Prostate gland (tissue), 2 donors: Measurements from ENCODE around the gene MAPKBP1. TPM values are rescaled to one million over a fixed set of nuclear protein-coding genes. Genes with fewer than 3 reads are reported as not detected.

Experiments used
- DNase-seq: peaks from one replicate; pipeline ENCODE4 v3.0.0-alpha.2; 2019; ENCODE audit warnings: low spot score
- H3K27ac ChIP-seq, 2 donors: fragments of 200-600 bp; sonication (generic); 2 replicates each; pipeline ENCODE4 v1.5.1; 2017 to 2019
- H3K27me3 ChIP-seq: fragments of 200-600 bp; sonication (generic); replicated peaks from 2 replicates; pipeline ENCODE4 v1.5.1; 2019; ENCODE audit not compliant: insufficient read depth
- H3K36me3 ChIP-seq, 2 donors: fragments of 200-600 bp; sonication (generic); 1 replicate in 1 of 2; 2 replicates in 1 of 2; pipeline versions ENCODE4 v1.5.1 to v1.8.1; 2017 to 2019
- H3K4me1 ChIP-seq: fragments of 200-600 bp; sonication (generic); replicated peaks from 2 replicates; pipeline ENCODE4 v1.5.1; 2019
- H3K4me3 ChIP-seq, 2 donors: fragments of 200-600 bp; sonication (generic); 2 replicates each; pipeline ENCODE4 v1.5.1; 2017 to 2019
- H3K9me3 ChIP-seq: fragments of 200-600 bp; sonication (generic); 2 replicates; pipeline ENCODE4 v1.5.1; 2017
- POLR2A ChIP-seq: fragments of 450-650 bp; IDR thresholded peaks from one replicate; pipeline ENCODE4 v1.6.1; 2016; ENCODE audit warnings: antibody characterized with exemption, mild to moderate bottlenecking
- POLR2AphosphoS5 ChIP-seq: sonication (generic); formaldehyde crosslinking; IDR thresholded peaks from one replicate; pipeline ENCODE4 v1.6.1; 2017; ENCODE audit warnings: antibody characterized with exemption
- WGBS: methylation state at CpG from one replicate; pipeline ENCODE4 v1.1.5; 2018; 5-methylcytosine and 5-hydroxymethylcytosine counted together
- intact Hi-C: fragments of 100-400 bp; cut with DNase I; formaldehyde crosslinking; loops from one replicate; pipeline ENCODE4 v1.14.2; 2022
- microRNA-seq: library from miRNA; unstranded; fragments of <30 nt; microRNA quantifications from one replicate; pipeline ENCODE4, GENCODE V29; 2016
- small RNA-seq, 2 donors: library from RNA; depleted of rRNA; stranded (forward); fragments of <200 nt; gene quantifications; one replicate each; pipeline ENCODE3, GENCODE V24; 2016
- total RNA-seq, 2 donors: library from RNA; depleted of rRNA; stranded (reverse); fragments of >200 nt; gene quantifications; one replicate each; pipeline ENCODE4 v1.1.0, GENCODE V29; 2016
- TF ChIP-seq, protein P1 (sequence below), 4 experiments: fragments of 200-600 bp in 2 of 4; fragments of 450-650 bp in 2 of 4; sonication (generic) in 2 of 4; IDR thresholded peaks; 1 replicate in 3 of 4; 2 replicates in 1 of 4; pipeline ENCODE4 v1.5.1; 2016 to 2019; ENCODE audit warnings: antibody characterized with exemption in 4 of 4, mild to moderate bottlenecking in 2 of 4, moderate library complexity in 2 of 4

Gene MAPKBP1
- total RNA-seq, 2 donors from 2014 or later, result 17.4 to 62.8 TPM

DNA sequence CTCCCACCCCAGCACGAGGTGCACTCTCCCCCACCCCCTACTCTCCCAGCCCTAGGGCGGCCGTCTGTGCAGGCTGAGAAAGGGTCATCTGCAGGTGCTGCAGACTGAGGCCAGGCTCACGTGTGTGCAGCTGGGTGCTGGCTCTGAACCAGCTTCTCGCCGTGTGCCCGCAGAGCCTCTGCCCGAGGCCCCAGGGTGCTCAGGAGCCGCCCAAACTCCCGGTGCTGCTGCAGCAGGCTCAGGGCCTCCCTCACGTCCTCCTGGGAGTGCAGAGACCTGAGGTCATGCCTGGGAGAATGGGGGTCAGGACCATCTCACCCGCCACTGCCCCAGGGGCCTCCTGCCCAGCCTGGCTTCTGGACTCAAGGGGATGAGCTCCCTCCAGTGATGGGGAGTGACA, 102.4 kb downstream of the MAPKBP1 start:
- TF ChIP-seq POLR2AphosphoS5 (no peak), POLR2A (no peak)
- TF ChIP-seq, protein P1, sequence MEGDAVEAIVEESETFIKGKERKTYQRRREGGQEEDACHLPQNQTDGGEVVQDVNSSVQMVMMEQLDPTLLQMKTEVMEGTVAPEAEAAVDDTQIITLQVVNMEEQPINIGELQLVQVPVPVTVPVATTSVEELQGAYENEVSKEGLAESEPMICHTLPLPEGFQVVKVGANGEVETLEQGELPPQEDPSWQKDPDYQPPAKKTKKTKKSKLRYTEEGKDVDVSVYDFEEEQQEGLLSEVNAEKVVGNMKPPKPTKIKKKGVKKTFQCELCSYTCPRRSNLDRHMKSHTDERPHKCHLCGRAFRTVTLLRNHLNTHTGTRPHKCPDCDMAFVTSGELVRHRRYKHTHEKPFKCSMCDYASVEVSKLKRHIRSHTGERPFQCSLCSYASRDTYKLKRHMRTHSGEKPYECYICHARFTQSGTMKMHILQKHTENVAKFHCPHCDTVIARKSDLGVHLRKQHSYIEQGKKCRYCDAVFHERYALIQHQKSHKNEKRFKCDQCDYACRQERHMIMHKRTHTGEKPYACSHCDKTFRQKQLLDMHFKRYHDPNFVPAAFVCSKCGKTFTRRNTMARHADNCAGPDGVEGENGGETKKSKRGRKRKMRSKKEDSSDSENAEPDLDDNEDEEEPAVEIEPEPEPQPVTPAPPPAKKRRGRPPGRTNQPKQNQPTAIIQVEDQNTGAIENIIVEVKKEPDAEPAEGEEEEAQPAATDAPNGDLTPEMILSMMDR (IDR thresholded peaks at IDR 0.05), result no peak
- no peak overlapping the region for H3K27ac ChIP-seq

More for the DNA sequence above, 102.4 kb downstream of the MAPKBP1 start:
- Histone ChIP-seq H3K4me1 (peaks cover 5% of the 10 kb centered on the region), H3K36me3 (no peaks in the 10 kb centered on the region), H3K4me3 (no peak overlapping the region), H3K9me3 (no peaks in the 10 kb centered on the region), H3K27me3 (no peaks in the 10 kb centered on the region)
- intact Hi-C loops, result no loop called here
- DNase-seq, result no peak
- WGBS, result 67% methylated on average over 6 of the region's 12 CpGs

Small RNA genes lying within 50 kb of the gene (microRNA-seq; reads per million reads assigned to microRNA genes)
- not detected for gene MIR4310

Small RNA genes lying within 50 kb of the gene (small RNA-seq; reads per million reads assigned to genes)
- gene JMJD7-PLA2G4B, result 0 reads per million in 2 donors
- 0 reads per million in 2 donors for gene MIR4310
- gene RNA5SP393, result 0 reads per million in 2 donors

Other genes starting within 250 kb of the MAPKBP1 start
- 10 to 100 TPM; 17.0 to 47.3 TPM for gene RPAP1, start 230.2 kb upstream of the MAPKBP1 start, total RNA-seq
- 10 to 100 TPM in 1 of 2 donors, 1 to 10 TPM in 1; 5.2 to 99.6 TPM for gene TYRO3, start 215.3 kb upstream of the MAPKBP1 start, total RNA-seq
- gene MGA, start 114.1 kb upstream of the MAPKBP1 start, total RNA-seq, result 10 to 100 TPM; 42.9 to 62.5 TPM
- 10 to 100 TPM; 20.7 to 56.6 TPM for gene JMJD7, start 53.6 kb downstream of the MAPKBP1 start, total RNA-seq
- 1 to 10 TPM; 1.5 to 7.6 TPM for gene PLA2G4B, start 64.4 kb downstream of the MAPKBP1 start, total RNA-seq
- gene SPTBN5, start 119.6 kb downstream of the MAPKBP1 start, total RNA-seq, result 1 to 10 TPM; 1.2 to 2.2 TPM
- 10 to 100 TPM; 18.4 to 22.6 TPM for gene EHD4, start 198.1 kb downstream of the MAPKBP1 start, total RNA-seq
- under 1 TPM; 0.17 to 0.18 TPM for gene PLA2G4E, start 246.6 kb downstream of the MAPKBP1 start, total RNA-seq